ENCODE data around the gene PLB1. TPM values are rescaled to one million over a fixed set of nuclear protein-coding genes. Genes with fewer than 3 reads are reported as not detected.
A peak's percentile ranks its signal among the peaks of the same experiment; 100 is the strongest.

Gene PLB1
- total and polyA plus RNA-seq, 12 donors: 1.0 to 51.1 (median 8.3) TPM

- intact Hi-C loops (cut with DNase I): loop anchor here in 1 of 2 donors (5.0 kb wide), 1 partner anchor 749 kb away; no protein-coding TSS in a partner anchor
- H3K4me3 ChIP-seq: no peak overlapping the region
- DNase-seq: no peak
- TF ChIP-seq CTCF (IDR thresholded peaks at IDR 0.05) (no peak), POLR2A (IDR thresholded peaks at IDR 0.05) (no peak)
- H3K9me3 ChIP-seq (replicated peaks in 1 of 3): no peaks in the 10 kb centered on the region
- H3K4me1 ChIP-seq (replicated peaks in 1 of 2): peaks cover 10 to 12% of the 10 kb centered on the region in 2 donors
- no peak overlapping the region for H3K27ac ChIP-seq
- 89 to 91% (median 90%) methylated on average over 15 of the region's 15 CpGs for WGBS, 4 donors
- H3K36me3 ChIP-seq (replicated peaks in 1 of 2): no peaks in the 10 kb centered on the region
- no peaks in the 10 kb centered on the region for H3K27me3 ChIP-seq
Observed at GRCh38 chr2:28450901-28451565, 44.8 kb upstream of the PLB1 start.

GRCh38 chr2:28451793-28452533, 43.9 kb upstream of the PLB1 start:
- intact Hi-C loops (cut with DNase I): loop anchor here in 1 of 2 donors (5.0 kb wide), 1 partner anchor 750 kb away; no protein-coding TSS in a partner anchor
- no peak overlapping the region for H3K4me3 ChIP-seq
- peaks cover 10 to 12% of the 10 kb centered on the region in 2 donors for H3K4me1 ChIP-seq (replicated peaks in 1 of 2)
- no peaks in the 10 kb centered on the region for H3K36me3 ChIP-seq (replicated peaks in 1 of 2)
- 79 to 88% (median 86%) methylated on average over 12 to 19 of the region's 19 CpGs for WGBS, 4 donors
- no peak for DNase-seq
- no peak overlapping the region for H3K27ac ChIP-seq
- no peak for TF ChIP-seq POLR2A (IDR thresholded peaks at IDR 0.05)
- TF ChIP-seq CTCF (IDR thresholded peaks at IDR 0.05): no peak
- H3K27me3 ChIP-seq: no peaks in the 10 kb centered on the region
- H3K9me3 ChIP-seq (replicated peaks in 1 of 3): no peaks in the 10 kb centered on the region

- Histone ChIP-seq H3K36me3 (replicated peaks in 1 of 2) (no peaks in the 10 kb centered on the region), H3K27ac (no peak overlapping the region), H3K9me3 (replicated peaks in 1 of 3) (no peaks in the 10 kb centered on the region), H3K4me1 (replicated peaks in 1 of 2) (peaks cover 10 to 11% of the 10 kb centered on the region in 2 donors), H3K4me3 (no peak overlapping the region), H3K27me3 (no peaks in the 10 kb centered on the region)
- intact Hi-C loops (cut with DNase I): loop anchor here in 1 of 2 donors (5.0 kb wide), 1 partner anchor 750 kb away; no protein-coding TSS in a partner anchor
- DNase-seq: peak; percentile 79 to 91 (median 83)
- WGBS, 4 donors: 33 to 49% (median 40%) methylated on average over 4 to 7 of the region's 7 CpGs
- peak; percentile 89 to 95 (median 92) for TF ChIP-seq CTCF (IDR thresholded peaks at IDR 0.05)
- TF ChIP-seq POLR2A (IDR thresholded peaks at IDR 0.05): no peak
Observed at GRCh38 chr2:28452534-28453081, 43.3 kb upstream of the PLB1 start.

- Histone ChIP-seq H3K27ac (no peak overlapping the region), H3K36me3 (replicated peaks in 1 of 2) (no peaks in the 10 kb centered on the region), H3K9me3 (replicated peaks in 1 of 3) (no peaks in the 10 kb centered on the region), H3K4me3 (no peak overlapping the region), H3K27me3 (no peaks in the 10 kb centered on the region), H3K4me1 (replicated peaks in 1 of 2) (peaks cover 4 to 5% of the 10 kb centered on the region in 2 donors)
- TF ChIP-seq POLR2A (IDR thresholded peaks at IDR 0.05): no peak
- TF ChIP-seq CTCF (IDR thresholded peaks at IDR 0.05): no peak
- DNase-seq: no peak
- 88 to 98% (median 96%) methylated on average over 7 to 8 of the region's 8 CpGs for WGBS, 4 donors
- intact Hi-C loops (cut with DNase I): loop anchor here in 1 of 2 donors (5.0 kb wide), 1 partner anchor 751 kb away; no protein-coding TSS in a partner anchor
Observed at GRCh38 chr2:28453396-28453795, 42.5 kb upstream of the PLB1 start.

Measured in adrenal gland (tissue), 12 donors.